ELF-1 (cell line): ENCODE measurements around the gene UNC79.
A peak's percentile ranks its signal among the peaks of the same experiment; 100 is the strongest.

ENCODE experiments used
- DNase-seq: peaks from one replicate; pipeline ENCODE4 v3.0.0-alpha.2; 2016; ENCODE audit warnings: low read depth, low spot score

The UNC79 gene

GRCh38 chr14:93749076-93749420 is 318.3 kb downstream of the UNC79 start:
- peak; percentile 63 for DNase-seq

DNA sequence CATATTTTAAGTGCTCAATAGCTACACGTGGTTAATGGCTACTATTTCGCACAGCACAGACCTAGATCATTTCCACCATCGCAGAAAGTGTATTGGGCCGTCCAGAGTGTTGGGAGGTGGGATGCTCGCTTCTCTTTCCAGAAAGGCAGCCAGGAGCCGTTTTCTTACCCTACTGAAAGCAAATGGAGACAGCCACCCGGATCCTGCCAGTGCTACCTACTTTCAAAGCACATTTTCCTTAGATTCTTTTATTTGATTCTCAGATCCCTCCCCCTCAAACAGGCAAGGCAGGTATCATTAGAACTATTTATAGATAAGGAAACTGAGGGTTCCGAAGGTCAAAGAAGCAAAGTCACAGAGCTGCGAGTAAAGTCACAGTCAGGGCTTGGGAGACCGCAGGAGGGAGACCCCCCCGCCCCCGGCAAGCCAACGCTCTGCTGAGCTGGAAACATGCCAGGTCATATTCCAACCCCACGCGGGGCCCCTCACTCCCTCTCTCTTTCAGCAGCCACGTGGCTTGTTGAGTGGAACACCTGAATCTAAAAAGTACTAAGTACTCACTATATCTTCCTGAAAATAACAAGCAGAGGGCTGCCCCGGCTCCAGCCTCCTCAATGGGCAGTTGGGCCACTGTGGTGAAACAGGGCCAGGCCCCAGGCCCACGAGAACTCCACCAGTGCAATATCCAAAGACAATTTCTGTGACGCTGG is 321.4 kb downstream of the UNC79 start:
- DNase-seq: no peak

GRCh38 chr14:93752980-93753561 is 322.3 kb downstream of the UNC79 start:
- no peak for DNase-seq

GRCh38 chr14:93753647-93754046 is 322.9 kb downstream of the UNC79 start:
- no peak for DNase-seq

DNA sequence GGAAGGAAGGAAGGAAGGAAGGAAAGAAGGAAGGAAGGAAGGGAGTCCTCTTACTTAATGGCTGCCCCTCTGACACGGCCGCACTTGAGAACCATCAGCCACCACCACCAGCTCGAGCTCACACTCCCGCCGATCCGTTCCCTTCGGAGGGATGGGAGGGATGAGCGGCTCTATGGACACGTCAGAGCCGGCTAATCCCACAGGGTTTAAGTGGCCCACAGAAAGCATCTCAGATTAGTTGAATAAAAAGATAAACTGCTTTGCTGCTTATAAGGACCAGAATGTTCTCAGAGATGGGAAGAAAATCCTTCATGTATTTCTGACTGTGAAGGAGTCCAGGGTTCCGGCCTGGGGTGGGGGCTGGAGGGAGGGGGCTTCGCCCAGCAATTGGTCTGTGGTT is 326.5 kb downstream of the UNC79 start:
- no peak for DNase-seq
